GM18526 (cell line): ENCODE results near the gene SMAD1.

ENCODE experiments used
- POLR2A ChIP-seq: IDR thresholded peaks from 3 replicates; pipeline ENCODE4 v1.6.1; 2011; ENCODE audit not compliant: insufficient read length; ENCODE audit errors: extremely low read depth

Gene SMAD1

DNA sequence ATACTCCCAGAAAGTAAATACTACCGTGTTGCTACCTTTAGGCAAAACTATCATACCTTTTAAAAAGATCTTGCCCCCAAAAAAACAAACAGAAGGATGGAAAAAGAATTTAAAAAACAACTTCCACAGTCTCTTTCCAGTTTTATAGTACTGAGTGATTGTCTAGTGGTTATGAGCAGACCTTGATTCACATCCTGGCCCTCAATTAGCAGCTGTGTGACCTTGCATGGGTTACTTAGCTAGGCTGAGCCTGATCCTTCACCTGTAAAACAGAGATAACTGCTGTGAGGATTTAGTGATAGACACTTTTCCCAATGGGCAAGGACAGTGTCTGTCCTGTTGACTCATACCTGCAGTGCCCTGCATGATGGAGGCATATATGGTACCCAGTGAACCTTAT lies 49.0 kb downstream of the SMAD1 start:
- no peak for TF ChIP-seq POLR2A

DNA sequence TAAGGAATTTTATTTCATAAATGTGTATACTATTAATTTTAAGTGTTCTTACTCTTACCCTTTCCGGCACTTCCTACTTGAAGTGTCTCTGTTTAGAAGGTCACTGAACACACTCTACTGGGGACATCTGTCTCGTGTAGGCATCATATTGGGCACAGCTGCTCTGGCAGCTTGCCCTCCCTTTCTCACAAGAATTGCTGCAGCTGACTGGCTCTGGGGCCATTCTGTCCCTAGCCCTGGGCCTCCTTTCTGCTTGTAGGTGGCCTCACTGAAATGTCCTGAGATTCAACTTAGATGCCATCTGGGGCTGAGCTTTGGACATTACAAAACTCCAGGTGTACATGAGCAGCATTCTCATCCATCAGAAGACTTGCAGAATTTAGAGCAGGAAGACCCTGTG lies 49.6 kb downstream of the SMAD1 start:
- no peak for TF ChIP-seq POLR2A

DNA sequence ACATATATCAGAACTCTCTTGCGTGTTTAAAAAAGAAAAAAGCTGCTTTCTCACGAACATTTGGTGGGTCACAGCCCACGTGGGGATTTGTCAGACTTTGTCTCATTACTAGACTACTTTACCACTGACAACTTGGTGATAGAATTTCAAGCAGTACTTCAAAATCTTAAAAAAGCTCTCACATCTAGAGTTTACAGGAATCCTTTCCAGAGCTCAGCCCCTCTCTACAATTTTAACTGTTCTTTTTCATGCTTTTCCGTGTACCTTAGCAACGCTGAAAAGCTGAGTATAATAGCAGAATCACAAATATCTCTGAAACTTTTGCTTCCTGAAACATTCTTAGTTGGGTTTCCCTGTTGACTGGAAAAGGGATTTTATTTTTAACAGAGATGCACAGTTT lies 50.2 kb downstream of the SMAD1 start:
- TF ChIP-seq POLR2A = no peak

DNA sequence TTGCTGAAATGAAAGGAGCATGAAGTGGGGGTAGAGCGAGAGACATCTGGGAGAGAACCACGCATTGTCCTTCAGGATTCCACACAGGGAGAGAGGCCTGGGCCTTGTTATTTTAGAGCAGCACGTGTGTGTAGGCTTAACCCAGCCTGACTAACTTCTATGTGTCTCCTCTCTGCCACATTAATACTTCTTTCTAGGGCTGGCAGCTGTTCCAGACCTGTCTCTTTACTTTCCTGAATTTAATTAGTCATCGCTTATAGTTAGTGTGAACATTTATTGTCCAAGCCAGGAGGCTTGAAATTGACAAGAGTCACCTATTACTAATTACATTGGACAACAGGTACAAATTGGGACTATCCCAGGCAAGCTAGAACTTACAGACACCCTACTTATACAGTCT lies 51.3 kb downstream of the SMAD1 start:
- no peak for TF ChIP-seq POLR2A

DNA sequence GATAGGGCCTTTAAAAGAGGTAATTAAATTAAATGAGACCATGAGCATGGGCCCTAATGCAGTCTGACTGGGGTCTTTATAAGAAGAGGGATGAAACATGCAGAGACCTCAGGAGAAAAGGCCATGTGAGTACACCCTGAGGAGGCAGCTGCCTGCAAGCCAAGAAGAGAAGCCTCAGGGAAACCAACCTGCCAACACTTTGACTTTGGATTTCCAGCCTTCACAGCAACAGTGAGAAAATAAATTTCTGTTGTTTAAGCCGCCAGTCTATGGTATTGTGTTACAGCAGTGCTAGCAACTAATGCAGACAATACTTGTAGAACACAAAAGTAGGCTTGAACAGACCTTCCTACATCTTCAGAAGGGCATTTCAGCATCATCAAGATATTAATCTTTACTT lies 52.3 kb downstream of the SMAD1 start:
- no peak for TF ChIP-seq POLR2A

DNA sequence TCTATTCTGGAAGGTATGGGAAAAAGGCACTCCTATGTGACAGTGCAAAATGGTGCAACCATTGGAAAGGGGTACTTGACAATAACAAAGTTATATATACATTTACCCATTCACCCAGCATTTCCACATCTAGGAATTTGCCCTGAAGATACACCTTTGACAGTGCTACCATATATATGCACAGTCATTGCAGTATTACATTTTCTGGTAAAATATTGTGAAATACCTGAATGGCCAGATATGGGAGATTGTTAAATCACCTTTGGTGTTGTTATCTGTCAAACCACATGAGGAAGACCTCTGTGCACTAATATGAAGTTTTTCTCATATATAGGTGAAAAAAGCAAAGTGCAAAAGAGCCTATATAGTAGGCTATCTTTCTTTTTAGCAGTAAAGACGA lies 53.5 kb downstream of the SMAD1 start:
- TF ChIP-seq POLR2A = no peak

DNA sequence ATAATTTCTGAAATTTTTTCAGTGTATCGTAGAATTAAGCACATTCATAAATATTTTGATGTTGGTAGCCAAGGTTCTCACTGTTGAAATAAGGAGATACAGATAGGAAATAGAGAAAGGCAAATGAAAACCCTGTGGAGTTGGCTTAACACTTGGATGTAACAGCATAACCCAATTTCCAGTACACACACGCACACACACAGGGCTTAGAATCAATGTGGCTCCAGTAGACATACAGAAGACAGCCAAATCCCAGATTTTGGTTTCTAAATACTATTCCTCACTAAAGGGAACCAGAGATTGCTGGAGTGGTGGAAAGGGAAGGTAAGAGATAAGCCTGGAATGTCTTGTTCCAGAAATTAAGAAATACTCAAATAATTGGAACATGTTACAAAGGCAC lies 54.4 kb downstream of the SMAD1 start:
- TF ChIP-seq POLR2A = no peak

DNA sequence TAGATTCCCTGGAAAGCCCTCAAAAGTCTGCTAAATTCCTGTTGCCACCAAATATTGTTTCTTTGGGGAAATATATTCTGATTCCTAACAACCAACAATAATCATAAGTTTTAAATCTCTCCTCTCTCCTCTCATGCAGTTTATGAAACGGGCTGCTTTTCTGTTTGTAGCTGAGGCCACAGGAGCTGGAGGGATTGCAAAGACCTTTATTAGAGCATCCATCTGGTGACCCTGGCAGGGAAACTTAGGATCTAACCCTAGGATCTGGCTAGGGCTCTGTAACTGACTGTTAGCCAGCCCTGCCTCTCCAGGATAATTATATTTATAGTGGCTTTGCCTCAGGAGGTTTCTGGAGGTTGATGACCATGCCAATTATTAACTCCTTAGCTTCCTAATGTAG lies 56.9 kb downstream of the SMAD1 start:
- no peak for TF ChIP-seq POLR2A

DNA sequence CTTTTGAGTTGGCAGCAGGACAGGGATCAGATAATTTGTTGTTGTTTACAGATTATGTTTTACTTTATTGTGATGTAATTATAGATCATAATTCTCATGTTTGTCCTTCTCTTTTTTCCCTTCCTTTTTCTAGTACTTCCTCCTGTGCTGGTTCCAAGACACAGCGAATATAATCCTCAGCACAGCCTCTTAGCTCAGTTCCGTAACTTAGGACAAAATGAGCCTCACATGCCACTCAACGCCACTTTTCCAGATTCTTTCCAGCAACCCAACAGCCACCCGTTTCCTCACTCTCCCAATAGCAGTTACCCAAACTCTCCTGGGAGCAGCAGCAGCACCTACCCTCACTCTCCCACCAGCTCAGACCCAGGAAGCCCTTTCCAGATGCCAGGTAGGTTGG lies 58.0 kb downstream of the SMAD1 start:
- TF ChIP-seq POLR2A = no peak

DNA sequence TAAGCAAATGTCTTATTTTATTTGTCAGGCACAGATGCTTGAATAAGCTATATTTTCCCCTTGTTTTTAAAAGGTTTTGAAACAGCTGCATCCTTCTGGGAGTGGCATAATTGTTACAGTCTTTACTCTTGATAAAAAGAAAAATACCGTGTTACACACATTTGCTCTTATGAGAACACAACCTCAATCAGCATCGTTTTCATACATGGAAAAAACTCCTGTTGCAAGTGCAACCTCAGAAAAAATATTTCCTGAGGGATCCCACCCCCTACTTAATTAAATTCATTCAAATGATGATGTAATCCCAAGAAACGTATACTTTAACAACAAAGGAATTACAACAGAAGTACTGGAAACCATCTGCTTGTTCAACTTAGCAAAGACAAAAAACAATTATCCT lies 58.6 kb downstream of the SMAD1 start:
- no peak for TF ChIP-seq POLR2A

DNA sequence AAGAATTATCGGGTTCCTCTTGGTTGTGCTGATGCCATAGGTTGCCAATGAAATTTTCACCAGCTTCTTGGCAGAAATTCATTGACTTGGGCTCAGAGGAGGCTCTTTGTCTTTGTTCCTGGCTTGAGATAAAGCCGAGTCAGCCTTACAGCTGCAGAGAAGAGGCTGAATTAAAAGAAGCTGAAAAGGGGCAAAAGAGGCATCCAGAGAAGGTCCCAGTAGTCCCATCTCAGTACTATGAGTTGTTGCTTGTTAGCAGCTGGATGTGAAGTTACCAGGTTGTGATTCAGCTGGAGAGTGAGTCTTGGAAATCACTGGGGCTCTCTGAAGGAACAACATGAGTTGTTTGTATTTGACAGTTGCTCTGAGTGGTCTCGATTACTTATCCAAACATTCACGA lies 59.7 kb downstream of the SMAD1 start:
- no peak for TF ChIP-seq POLR2A

DNA sequence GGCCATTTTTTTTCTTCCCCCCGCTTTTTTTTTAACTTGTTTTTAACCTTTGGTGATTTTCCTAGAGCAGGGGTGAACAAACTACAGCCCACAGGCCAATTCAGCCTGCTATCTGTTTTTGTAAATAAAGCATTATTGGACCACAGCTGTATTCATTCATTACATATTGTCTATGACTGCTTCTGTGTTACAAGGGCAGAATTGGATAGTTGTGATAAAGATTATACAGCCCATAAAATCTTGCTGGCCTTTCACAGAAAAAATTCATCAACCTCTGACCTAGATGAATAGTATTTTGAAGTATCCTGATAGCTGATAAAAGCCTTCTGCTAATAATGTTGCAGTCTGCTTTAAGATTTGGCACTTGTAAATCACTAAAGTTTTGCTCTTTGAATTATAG lies 63.4 kb downstream of the SMAD1 start:
- no peak for TF ChIP-seq POLR2A

DNA sequence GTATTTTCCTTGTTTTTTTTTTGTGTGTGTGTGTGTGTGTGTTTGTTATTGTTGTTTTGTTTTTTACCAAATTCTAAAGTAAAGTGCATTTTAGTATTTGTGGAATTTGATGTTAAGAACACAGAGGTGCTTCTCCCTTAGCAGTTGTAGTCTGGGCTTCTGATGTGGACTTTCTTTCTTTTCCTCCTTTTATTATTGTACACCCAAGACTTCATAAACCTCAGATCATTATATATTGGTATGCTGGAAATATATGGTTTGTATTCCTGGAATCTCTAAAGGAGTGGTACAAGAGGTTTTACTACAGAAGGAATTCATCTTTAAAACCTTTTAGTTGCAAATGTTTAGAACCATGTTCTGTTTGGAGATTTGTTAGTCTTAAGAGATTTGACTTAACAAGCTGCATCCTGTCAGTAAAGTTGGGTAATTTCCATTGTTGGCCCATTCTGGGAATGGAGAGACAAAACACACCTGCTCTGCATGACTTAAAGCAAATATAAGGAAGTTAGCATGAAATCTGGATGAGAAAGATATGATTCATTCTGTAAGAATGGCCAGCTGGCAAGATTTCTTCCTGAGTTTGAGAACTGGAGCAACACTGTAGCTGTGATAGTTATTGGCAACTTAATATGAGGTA lies 64.0 kb downstream of the SMAD1 start:
- no peak for TF ChIP-seq POLR2A

DNA sequence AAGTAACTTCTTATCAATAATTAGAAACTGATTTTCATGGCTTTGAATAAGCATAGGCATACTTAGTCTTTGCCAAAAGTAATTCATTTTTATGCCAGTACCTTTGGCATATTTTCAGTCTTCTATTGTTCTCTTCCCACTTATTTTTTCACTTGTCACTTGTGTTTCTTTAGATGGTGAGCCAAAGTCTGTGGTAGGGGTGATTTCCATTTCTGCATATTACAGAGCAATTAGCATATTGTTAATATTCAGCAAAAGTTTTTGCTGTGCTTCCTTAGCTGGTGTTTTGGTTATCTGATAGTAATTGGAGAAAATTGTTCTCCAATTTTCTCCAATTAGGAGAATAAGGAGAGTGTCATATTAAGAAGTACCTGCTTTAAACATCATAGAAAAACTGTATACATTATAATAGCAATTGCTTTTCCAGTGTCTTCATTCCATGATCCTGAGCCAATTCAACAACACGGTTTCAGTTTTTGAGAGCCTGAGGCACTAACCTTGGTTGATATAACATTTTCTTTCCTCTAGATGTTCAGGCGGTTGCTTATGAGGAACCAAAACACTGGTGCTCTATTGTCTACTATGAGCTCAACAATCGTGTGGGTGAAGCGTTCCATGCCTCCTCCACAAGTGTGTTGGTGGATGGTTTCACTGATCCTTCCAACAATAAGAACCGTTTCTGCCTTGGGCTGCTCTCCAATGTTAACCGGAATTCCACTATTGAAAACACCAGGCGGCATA lies 64.7 kb downstream of the SMAD1 start:
- TF ChIP-seq POLR2A = no peak

DNA sequence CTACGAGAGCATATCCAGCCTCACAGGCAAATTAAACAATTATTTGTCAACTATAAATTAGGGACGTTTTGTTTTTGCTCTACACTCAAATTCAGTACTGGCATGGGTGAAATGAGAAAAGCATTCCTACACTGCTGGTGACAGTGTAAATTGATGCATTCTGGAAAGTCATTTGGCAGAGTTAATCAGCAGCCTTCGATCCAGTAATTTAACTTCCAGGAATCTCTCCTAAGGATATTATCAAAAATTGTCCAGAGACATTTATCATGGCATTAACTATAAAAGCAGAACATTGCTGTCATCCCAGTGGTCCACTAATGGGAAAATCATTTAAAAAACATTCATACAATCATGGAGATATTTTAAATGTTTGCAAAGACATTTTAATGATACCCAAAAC lies 70.0 kb downstream of the SMAD1 start:
- no peak for TF ChIP-seq POLR2A

DNA sequence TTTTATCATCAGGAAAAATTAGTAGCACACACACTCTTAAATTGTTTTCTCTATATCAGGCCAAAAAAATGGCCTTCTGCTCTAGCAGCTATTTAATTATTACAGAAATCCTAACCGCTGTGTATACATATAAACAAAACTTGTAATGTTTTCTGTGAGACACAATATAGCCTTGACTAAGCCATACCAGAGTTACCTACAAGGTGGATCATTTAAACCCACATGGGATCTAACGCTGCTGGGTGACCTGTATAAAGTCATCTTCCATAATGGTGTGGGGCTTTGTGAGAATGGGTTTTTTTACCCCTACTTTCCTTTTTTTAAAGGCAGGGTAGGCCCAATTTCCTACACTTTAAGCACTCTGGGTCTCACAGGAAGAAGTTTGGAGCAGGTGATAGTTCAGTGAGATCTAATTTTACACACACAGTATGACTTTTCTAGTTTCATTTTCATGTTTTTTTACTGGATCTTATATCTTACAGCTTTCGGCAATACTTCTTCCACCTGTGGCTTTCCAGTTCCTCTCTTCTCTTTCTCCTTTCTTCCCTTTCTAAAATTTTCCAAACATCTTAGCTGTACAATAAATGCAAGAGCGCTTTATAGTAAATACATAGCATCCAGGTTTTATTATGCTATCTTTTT lies 70.6 kb downstream of the SMAD1 start:
- TF ChIP-seq POLR2A = no peak
